ENCODE data around the gene VGF.
"Not testable (repeated sequence)": the region's sequence is repeated elsewhere in the genome, so short reads cannot be mapped to it uniquely, and the experiment has no call there.

VGF gene

DNA sequence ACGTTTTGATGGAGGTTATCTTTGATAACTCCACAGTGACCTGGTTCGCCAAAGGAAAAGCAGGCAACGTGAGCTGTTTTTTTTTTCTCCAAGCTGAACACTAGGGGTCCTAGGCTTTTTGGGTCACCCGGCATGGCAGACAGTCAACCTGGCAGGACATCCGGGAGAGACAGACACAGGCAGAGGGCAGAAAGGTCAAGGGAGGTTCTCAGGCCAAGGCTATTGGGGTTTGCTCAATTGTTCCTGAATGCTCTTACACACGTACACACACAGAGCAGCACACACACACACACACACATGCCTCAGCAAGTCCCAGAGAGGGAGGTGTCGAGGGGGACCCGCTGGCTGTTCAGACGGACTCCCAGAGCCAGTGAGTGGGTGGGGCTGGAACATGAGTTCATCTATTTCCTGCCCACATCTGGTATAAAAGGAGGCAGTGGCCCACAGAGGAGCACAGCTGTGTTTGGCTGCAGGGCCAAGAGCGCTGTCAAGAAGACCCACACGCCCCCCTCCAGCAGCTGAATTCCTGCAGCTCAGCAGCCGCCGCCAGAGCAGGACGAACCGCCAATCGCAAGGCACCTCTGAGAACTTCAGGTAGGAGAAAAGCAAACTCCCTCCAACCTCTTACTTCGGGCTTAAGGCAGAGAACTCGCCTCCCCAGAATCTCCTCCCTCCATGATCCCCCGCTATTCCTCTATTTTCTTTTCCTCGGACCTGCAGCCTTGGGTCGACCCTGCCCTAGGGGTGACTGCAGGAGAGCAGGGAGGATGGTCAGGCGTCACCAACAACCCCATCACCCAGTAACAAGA lies 38.5 kb downstream of the VGF start, which contains the start of gene SERPINE1:
SERPINE1 (plus strand) TSS at position 454 of the 809 bp plus-strand sequence. CDS start 1,290 bp downstream, outside the sequence.
- Histone ChIP-seq H3K27ac (ENCODE audit: low read depth, low read length) (peak within 1 kb of the TSS; percentile 15), H3K4me1 (ENCODE audit: control insufficient read depth in 1 of 2, insufficient read depth in 2 of 2, low read length in 2 of 2) (peaks cover 18 to 20% of the 10 kb centered on the region in 2 donors), H3K9ac (ENCODE audit: low read depth in 1 of 2, low read length in 2 of 2) (peak within 1 kb of the TSS; percentile 17 to 32), H3K9me3 (ENCODE audit: control insufficient read depth in 1 of 2, low read length in 2 of 2) (no peaks in the 10 kb centered on the region), H3K36me3 (ENCODE audit: control insufficient read depth in 1 of 2, insufficient read depth in 2 of 2, low read length in 2 of 2) (no peaks in the 10 kb centered on the region), H3K27me3 (ENCODE audit: control insufficient read depth in 1 of 2, insufficient read depth in 2 of 2, low read length in 2 of 2) (peaks cover 5 to 12% of the 10 kb centered on the region in 2 donors), H3K4me3 (ENCODE audit: low read depth in 1 of 2, low read length in 2 of 2) (peak within 1 kb of the TSS; percentile 42 to 46)

DNA sequence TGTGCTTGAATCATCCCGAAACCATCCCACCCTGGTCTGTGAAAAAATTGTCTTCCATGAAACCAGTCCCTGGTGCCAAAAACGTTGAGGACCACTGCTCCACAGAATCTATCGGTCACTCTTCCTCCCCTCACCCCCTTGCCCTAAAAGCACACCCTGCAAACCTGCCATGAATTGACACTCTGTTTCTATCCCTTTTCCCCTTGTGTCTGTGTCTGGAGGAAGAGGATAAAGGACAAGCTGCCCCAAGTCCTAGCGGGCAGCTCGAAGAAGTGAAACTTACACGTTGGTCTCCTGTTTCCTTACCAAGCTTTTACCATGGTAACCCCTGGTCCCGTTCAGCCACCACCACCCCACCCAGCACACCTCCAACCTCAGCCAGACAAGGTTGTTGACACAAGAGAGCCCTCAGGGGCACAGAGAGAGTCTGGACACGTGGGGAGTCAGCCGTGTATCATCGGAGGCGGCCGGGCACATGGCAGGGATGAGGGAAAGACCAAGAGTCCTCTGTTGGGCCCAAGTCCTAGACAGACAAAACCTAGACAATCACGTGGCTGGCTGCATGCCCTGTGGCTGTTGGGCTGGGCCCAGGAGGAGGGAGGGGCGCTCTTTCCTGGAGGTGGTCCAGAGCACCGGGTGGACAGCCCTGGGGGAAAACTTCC lies 39.2 kb downstream of the VGF start:
- Histone ChIP-seq H3K36me3 (ENCODE audit: control insufficient read depth in 1 of 2, insufficient read depth in 2 of 2, low read length in 2 of 2) (no peaks in the 10 kb centered on the region), H3K27ac (ENCODE audit: low read depth, low read length) (peak overlapping the region; percentile 15), H3K4me3 (ENCODE audit: low read depth in 1 of 2, low read length in 2 of 2) (peak overlapping the region in 1 of 2 donors; percentile 42), H3K4me1 (ENCODE audit: control insufficient read depth in 1 of 2, insufficient read depth in 2 of 2, low read length in 2 of 2) (peaks cover 20% of the 10 kb centered on the region in 2 donors), H3K27me3 (ENCODE audit: control insufficient read depth in 1 of 2, insufficient read depth in 2 of 2, low read length in 2 of 2) (peaks cover 5 to 12% of the 10 kb centered on the region in 2 donors), H3K9ac (ENCODE audit: low read depth in 1 of 2, low read length in 2 of 2) (no peak overlapping the region), H3K9me3 (ENCODE audit: control insufficient read depth in 1 of 2, low read length in 2 of 2) (no peaks in the 10 kb centered on the region)

DNA sequence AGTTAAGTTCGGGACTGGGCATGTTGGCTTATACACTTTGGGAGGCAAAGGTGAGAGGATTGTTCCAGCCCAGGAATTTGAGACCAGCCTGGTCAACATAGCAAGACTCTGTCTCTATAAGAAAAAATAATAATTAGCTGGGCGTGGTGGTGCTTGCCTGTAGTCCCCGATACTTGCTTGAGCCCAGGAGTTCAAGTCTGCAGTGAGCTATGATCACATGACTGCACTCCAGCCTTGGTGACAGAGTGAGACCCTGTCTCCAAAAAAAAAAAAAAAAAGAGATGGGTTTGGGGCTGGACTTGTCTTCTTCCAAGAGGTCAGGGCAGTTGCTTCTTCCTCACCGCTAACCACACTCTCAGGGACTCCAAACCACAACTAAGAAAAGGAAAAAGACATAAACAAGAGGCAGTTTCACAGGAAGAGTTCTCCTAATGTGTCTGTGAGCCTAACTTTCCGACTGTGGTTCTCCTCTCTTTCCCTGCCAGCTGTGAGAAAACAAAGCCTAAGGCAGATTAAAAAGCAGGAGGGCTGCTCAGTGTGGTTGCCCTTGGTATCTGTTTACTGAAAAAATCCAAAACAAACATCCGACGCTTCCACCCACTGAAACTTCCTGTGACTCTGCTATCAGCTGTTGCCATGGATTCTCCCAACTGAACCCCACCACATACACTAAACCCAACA lies 40.9 kb downstream of the VGF start:
- Histone ChIP-seq H3K4me3 (ENCODE audit: low read depth in 1 of 2, low read length in 2 of 2) (no peak overlapping the region), H3K4me1 (ENCODE audit: control insufficient read depth in 1 of 2, insufficient read depth in 2 of 2, low read length in 2 of 2) (peaks cover 20% of the 10 kb centered on the region in 2 donors), H3K9ac (ENCODE audit: low read depth in 1 of 2, low read length in 2 of 2) (no peak overlapping the region), H3K27me3 (ENCODE audit: control insufficient read depth in 1 of 2, insufficient read depth in 2 of 2, low read length in 2 of 2) (peaks cover 5 to 12% of the 10 kb centered on the region in 2 donors), H3K27ac (ENCODE audit: low read depth, low read length) (peak overlapping the region; percentile 42), H3K9me3 (ENCODE audit: control insufficient read depth in 1 of 2, low read length in 2 of 2) (no peaks in the 10 kb centered on the region), H3K36me3 (ENCODE audit: control insufficient read depth in 1 of 2, insufficient read depth in 2 of 2, low read length in 2 of 2) (no peaks in the 10 kb centered on the region)

DNA sequence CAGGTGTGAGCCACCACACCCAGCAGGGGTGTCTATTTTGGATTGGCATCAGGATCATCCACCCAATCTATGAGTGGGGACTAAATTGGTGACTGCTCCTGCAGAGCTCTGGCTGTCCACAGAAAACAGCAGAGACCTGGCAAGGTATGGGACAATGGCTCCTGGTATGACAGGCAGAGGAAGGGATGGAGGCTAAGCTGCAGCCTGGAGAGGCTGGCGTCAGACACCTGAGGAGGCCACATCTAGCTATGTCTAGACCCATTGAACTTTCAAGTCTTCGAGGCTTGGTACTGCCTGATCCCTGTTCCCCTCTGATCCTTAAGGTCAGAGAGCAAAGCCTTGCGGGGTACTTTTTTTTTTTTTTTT lies 41.7 kb downstream of the VGF start:
- H3K9ac ChIP-seq (ENCODE audit: low read depth in 1 of 2, low read length in 2 of 2) = no peak overlapping the region
- peaks cover 20% of the 10 kb centered on the region in 2 donors for H3K4me1 ChIP-seq (ENCODE audit: control insufficient read depth in 1 of 2, insufficient read depth in 2 of 2, low read length in 2 of 2)
- H3K27me3 ChIP-seq (ENCODE audit: control insufficient read depth in 1 of 2, insufficient read depth in 2 of 2, low read length in 2 of 2) = peaks cover 5 to 11% of the 10 kb centered on the region in 2 donors
- H3K9me3 ChIP-seq (ENCODE audit: control insufficient read depth in 1 of 2, low read length in 2 of 2) = no peaks in the 10 kb centered on the region
- no peaks in the 10 kb centered on the region for H3K36me3 ChIP-seq (ENCODE audit: control insufficient read depth in 1 of 2, insufficient read depth in 2 of 2, low read length in 2 of 2)
- no peak overlapping the region for H3K27ac ChIP-seq (ENCODE audit: low read depth, low read length)
- H3K4me3 ChIP-seq (ENCODE audit: low read depth in 1 of 2, low read length in 2 of 2) = no peak overlapping the region

DNA sequence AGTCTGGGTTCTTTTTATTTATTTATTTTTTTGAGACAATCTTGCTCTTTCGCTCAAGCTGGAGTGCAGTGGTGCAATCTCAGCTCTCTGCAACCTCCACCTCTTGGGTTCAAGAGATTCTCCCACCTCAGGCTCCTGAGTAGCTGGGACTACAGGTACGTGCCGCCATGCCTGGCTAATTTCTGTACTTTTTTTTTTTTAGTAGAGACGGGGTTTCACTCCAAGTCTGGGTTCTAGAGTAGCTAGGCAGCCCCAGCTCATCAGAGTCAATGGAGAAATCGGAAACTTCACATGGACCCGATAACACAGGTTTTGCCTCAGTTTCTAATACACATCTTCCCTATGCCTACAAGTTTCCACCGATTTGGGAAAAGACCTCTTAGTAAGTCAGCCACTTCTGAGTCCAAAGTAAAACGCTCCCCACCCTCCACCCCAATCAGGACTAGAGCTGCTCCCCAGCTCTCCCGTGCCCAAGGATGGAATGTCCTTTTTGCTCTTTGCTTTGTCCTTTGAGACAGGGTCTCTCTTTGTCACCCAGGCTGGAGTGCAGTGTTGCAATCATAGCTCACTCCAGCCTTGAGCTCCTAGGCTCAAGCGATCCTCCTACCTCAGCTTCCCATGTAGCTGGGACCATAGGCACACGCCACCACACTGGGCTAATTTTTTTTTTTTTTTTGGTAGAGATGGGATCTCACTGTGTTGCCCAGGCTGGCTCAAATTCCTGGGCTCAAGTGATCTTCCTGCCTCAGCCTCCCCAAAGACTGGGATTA lies 42.3 kb downstream of the VGF start:
- Histone ChIP-seq H3K27ac (ENCODE audit: low read depth, low read length) (no peak overlapping the region), H3K4me1 (ENCODE audit: control insufficient read depth in 1 of 2, insufficient read depth in 2 of 2, low read length in 2 of 2) (peaks cover 20% of the 10 kb centered on the region in 2 donors), H3K4me3 (ENCODE audit: low read depth in 1 of 2, low read length in 2 of 2) (peak overlapping the region in 1 of 2 donors; percentile 58), H3K36me3 (ENCODE audit: control insufficient read depth in 1 of 2, insufficient read depth in 2 of 2, low read length in 2 of 2) (no peaks in the 10 kb centered on the region), H3K9ac (ENCODE audit: low read depth in 1 of 2, low read length in 2 of 2) (peak overlapping the region; percentile 63 to 70), H3K9me3 (ENCODE audit: control insufficient read depth in 1 of 2, low read length in 2 of 2) (no peaks in the 10 kb centered on the region), H3K27me3 (ENCODE audit: control insufficient read depth in 1 of 2, insufficient read depth in 2 of 2, low read length in 2 of 2) (peaks cover 2 to 6% of the 10 kb centered on the region in 2 donors)

DNA sequence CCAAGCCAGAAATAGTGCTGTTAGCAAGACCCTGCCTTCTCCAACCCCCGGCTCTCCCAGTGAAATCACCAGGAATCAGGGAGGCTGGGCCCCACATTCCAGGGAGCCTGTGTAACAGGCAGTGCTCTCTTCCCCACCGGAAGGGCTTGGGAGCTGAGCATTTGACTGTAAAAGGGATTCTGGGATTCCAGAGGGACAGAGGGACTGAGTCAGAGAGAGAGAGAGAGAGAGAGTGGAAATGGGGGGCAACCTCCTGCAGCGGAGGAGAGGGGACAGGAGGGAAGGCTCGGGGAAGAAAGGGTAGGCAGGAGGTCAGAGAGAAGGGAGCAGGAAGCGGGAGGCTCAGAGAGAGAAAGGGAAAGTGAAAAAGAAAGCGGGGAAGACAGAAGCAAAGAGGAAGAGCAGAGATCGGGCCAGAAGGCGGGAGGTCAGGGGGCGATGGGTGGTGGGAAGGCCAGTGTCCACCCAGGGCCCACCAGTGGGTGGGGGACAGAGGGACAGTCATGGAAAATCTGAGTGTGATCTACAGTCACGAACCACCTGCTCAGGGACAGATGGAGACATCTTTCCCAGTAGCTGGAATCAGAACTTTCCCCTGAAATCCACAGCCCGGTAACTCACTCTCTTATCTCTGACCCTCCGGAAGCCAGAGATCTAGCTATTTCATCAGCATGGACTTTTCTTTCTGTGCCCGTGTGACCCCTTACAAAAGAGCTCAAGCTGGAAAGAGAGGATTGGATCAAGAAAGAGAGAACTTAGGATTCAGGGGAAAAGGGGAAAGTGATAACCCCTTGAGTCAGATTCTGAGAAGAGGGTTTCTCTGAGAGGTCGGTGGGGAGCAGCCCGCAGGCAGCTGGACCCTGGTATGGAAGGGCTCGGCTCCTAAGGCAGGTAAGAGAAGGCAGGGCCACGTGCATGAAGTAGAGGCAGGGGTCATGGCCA lies 43.1 kb downstream of the VGF start:
- peak overlapping the region; percentile 63 to 70 for H3K9ac ChIP-seq (ENCODE audit: low read depth in 1 of 2, low read length in 2 of 2)
- peak overlapping the region; percentile 58 to 61 for H3K4me3 ChIP-seq (ENCODE audit: low read depth in 1 of 2, low read length in 2 of 2)
- H3K36me3 ChIP-seq (ENCODE audit: control insufficient read depth in 1 of 2, insufficient read depth in 2 of 2, low read length in 2 of 2) = no peaks in the 10 kb centered on the region
- peaks cover 0 to 6% of the 10 kb centered on the region in 2 donors for H3K27me3 ChIP-seq (ENCODE audit: control insufficient read depth in 1 of 2, insufficient read depth in 2 of 2, low read length in 2 of 2)
- peaks cover 19 to 20% of the 10 kb centered on the region in 2 donors for H3K4me1 ChIP-seq (ENCODE audit: control insufficient read depth in 1 of 2, insufficient read depth in 2 of 2, low read length in 2 of 2)
- no peaks in the 10 kb centered on the region for H3K9me3 ChIP-seq (ENCODE audit: control insufficient read depth in 1 of 2, low read length in 2 of 2)
- H3K27ac ChIP-seq (ENCODE audit: low read depth, low read length) = peak overlapping the region; percentile 33

DNA sequence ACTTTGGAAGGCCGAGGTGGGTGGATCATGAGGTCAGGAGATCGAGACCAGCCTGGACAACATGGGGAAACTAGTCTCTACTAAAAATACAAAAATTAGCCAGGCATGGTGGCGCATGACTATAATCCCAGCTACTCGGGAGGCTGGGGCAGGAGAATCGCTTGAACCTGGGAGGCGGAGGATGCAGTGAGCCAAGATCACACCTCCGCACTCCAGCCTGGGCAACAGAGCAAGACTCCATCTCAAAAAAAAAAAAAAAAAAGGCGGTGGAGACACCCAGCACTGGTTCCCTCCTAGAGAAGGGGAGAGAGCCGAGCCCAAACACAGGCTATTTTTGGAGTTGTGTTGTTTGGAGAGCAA lies 43.8 kb downstream of the VGF start:
- not testable (repeated sequence) for H3K36me3 ChIP-seq (ENCODE audit: control insufficient read depth in 1 of 2, insufficient read depth in 2 of 2, low read length in 2 of 2); H3K9me3 ChIP-seq (ENCODE audit: control insufficient read depth in 1 of 2, low read length in 2 of 2); H3K27ac ChIP-seq (ENCODE audit: low read depth, low read length); H3K27me3 ChIP-seq (ENCODE audit: control insufficient read depth in 1 of 2, insufficient read depth in 2 of 2, low read length in 2 of 2)
- Histone ChIP-seq H3K9ac (ENCODE audit: low read depth in 1 of 2, low read length in 2 of 2) (peak overlapping the region in 1 of 2 donors; percentile 70), H3K4me1 (ENCODE audit: control insufficient read depth in 1 of 2, insufficient read depth in 2 of 2, low read length in 2 of 2) (peaks cover 13 to 14% of the 10 kb centered on the region in 2 donors), H3K4me3 (ENCODE audit: low read depth in 1 of 2, low read length in 2 of 2) (peak overlapping the region in 1 of 2 donors; percentile 61)

DNA sequence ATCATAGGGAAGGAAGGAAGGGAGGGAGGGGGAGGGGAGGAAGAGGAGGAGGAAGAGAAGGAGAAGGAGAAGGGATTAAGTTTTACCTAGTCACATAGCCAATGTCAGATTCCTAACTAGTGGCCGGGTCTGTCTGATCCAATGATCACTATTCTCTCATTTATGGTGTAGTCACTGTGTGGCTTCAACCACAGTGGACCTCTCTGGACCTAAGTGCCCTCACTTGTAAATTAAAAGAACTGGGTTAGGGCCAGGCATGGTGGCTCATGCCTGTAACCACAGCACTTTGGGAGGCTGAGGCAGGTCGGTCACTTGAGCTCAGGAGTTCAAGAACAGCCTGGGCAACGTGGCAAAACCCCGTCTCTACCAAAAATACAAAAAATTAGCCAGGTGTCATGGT lies 45.1 kb downstream of the VGF start:
- no peaks in the 10 kb centered on the region for H3K36me3 ChIP-seq (ENCODE audit: control insufficient read depth in 1 of 2, insufficient read depth in 2 of 2, low read length in 2 of 2)
- no peak overlapping the region for H3K27ac ChIP-seq (ENCODE audit: low read depth, low read length)
- H3K9ac ChIP-seq (ENCODE audit: low read depth in 1 of 2, low read length in 2 of 2) = no peak overlapping the region
- H3K9me3 ChIP-seq (ENCODE audit: control insufficient read depth in 1 of 2, low read length in 2 of 2) = no peaks in the 10 kb centered on the region
- H3K4me1 ChIP-seq (ENCODE audit: control insufficient read depth in 1 of 2, insufficient read depth in 2 of 2, low read length in 2 of 2) = peaks cover 5 to 7% of the 10 kb centered on the region in 2 donors
- no peaks in the 10 kb centered on the region for H3K27me3 ChIP-seq (ENCODE audit: control insufficient read depth in 1 of 2, insufficient read depth in 2 of 2, low read length in 2 of 2)
- no peak overlapping the region for H3K4me3 ChIP-seq (ENCODE audit: low read depth in 1 of 2, low read length in 2 of 2)

DNA sequence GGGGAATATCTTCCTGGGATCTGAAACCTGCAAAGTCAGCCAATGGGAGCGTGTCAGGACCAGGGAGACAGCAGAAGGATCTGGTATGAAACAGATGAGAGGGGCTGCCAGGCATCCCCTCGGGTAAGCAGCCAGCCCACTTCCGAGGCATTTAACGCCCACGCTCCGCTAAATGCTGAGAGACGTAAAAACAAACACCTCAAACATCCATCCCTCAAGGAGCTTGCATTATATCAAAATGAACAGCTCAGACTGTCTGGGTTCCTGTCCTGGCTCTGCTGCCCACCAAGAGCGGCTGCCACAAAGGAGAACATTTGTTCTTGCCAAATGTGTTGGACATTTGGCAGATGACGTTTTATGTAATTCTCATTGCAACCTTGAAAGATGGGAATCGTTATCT lies 45.5 kb downstream of the VGF start:
- Histone ChIP-seq H3K4me1 (ENCODE audit: control insufficient read depth in 1 of 2, insufficient read depth in 2 of 2, low read length in 2 of 2) (peaks cover 5 to 7% of the 10 kb centered on the region in 2 donors), H3K27ac (ENCODE audit: low read depth, low read length) (no peak overlapping the region), H3K36me3 (ENCODE audit: control insufficient read depth in 1 of 2, insufficient read depth in 2 of 2, low read length in 2 of 2) (no peaks in the 10 kb centered on the region), H3K9ac (ENCODE audit: low read depth in 1 of 2, low read length in 2 of 2) (no peak overlapping the region), H3K27me3 (ENCODE audit: control insufficient read depth in 1 of 2, insufficient read depth in 2 of 2, low read length in 2 of 2) (no peaks in the 10 kb centered on the region), H3K9me3 (ENCODE audit: control insufficient read depth in 1 of 2, low read length in 2 of 2) (no peaks in the 10 kb centered on the region), H3K4me3 (ENCODE audit: low read depth in 1 of 2, low read length in 2 of 2) (no peak overlapping the region)
